Measurements from ENCODE around the gene PKNOX2.

The PKNOX2 gene

DNA sequence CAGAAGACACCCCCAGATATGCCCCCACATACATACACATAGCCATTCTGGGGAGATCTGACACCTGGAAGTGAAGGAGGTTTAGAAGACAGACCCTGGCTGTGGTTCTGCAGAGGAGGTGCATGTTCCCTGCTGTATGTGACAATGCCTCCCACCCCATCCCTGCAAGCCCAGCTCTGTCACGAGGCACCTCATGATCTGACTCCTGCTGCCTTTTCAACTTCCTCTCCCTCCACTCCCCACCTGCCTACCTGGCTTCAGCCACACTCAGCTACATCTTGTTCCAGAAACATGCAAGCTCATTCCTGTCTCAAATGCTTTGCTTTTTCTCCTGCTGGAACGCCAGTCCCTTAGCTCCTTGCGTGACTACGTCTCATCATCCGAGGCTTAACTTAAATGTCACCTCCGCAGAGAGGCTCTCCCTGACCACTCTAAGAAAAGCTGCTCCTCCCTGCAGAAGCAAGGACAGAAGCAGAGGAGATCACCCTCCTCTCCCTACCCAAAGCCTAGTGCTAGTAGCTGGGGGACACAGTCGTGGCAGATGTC, 217.0 kb downstream of the PKNOX2 start:
- no peak for DNase-seq (ENCODE audit: low read depth)

GRCh38 chr11:125382314-125382791, 217.8 kb downstream of the PKNOX2 start:
- DNase-seq (ENCODE audit: low read depth) = no peak
- no peak overlapping the region for H3K4me3 ChIP-seq (ENCODE audit: low read depth, low read length)

More for the DNA sequence above, 217.0 kb downstream of the PKNOX2 start:
- H3K4me3 ChIP-seq (ENCODE audit: low read depth, low read length) = no peak overlapping the region

GRCh38 chr11:125382822-125383221, 218.3 kb downstream of the PKNOX2 start:
- H3K4me3 ChIP-seq (ENCODE audit: low read depth, low read length) = no peak overlapping the region
- DNase-seq (ENCODE audit: low read depth) = no peak

- H3K4me3 ChIP-seq (ENCODE audit: low read depth, low read length) = no peak overlapping the region
- no peak for DNase-seq (ENCODE audit: low read depth)
Measured at GRCh38 chr11:125384825-125385224, 220.3 kb downstream of the PKNOX2 start.

DNA sequence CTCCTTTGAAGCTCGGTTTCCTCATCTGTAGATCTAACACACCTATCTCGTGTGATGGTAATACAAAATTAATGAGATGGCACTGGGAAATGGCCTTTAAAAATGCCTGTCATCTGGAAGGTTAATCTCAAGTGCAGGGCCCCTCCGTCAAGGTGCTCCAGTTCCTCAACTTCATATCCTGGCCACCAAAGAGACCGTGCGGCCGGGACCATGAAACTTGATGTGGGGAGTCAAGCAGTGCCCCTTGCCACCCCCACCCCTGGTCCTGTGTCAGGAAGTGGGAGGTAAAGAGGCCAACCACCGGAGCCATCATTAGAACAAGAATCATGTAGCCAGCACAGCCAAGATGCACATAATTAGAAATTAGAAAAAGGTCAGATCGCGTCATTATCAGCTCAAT, 223.3 kb downstream of the PKNOX2 start:
- DNase-seq (ENCODE audit: low read depth) = no peak
- no peak overlapping the region for H3K4me3 ChIP-seq (ENCODE audit: low read depth, low read length)

DNA sequence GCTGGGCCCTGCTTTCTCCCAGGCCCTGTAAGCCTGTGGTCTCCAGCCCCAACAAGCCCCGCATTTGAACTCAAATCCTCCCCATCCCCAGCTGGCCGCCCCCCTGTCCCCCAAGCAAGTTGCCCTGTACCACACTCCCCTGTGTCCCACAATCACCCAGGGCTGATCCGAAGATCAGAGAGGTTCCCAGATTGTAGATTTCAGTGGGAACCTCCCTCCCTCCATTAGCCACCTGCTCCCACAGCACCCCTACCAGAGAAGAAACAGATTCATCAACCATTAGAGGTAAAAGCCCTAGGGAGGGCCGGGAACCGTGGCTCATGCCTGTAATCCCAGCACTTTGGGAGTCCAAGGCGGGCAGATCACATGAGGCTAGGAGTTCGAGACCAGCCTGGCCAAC, 224.1 kb downstream of the PKNOX2 start:
- H3K4me3 ChIP-seq (ENCODE audit: low read depth, low read length) = no peak overlapping the region
- no peak for DNase-seq (ENCODE audit: low read depth)

DNA sequence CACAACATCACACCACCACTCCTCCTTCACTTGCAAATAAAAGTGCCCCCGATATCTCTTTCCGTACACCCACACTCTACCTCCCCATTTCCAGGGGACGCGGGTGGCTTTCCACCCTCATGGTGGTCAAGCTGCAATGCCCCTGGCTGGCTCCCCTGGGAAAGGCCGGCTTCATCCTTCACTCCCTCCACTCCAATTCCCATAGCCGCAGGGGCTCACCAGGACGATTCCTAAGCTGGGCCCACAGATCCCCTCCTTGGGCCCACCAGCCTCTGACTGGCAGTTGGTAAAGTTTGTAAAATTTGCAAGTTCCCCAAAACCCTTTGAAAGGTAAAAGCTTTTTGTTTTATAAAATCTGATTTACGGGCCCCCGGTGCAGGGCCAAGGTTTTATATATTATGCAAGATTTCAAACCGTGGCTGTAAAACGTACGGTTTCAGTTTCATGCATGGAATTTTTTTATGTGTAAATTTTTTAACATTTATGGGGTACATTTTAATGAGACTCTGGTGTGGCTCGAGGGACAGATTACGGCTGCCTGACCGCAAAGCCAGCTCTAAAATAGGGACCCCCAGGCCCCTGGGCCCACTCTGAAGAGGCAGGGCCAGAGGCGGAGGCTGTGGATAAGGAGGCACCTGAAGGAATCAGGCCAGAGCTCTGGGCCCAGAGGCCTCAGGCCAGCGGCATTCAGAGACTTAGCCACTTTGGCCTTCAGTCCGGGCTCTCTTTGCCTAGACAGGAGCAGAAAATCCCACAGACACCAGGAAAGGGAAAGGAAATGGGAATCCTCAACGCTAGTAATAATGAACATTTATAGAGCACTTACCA, 225.0 kb downstream of the PKNOX2 start:
- no peak overlapping the region for H3K4me3 ChIP-seq (ENCODE audit: low read depth, low read length)
- DNase-seq (ENCODE audit: low read depth) = no peak

DNA sequence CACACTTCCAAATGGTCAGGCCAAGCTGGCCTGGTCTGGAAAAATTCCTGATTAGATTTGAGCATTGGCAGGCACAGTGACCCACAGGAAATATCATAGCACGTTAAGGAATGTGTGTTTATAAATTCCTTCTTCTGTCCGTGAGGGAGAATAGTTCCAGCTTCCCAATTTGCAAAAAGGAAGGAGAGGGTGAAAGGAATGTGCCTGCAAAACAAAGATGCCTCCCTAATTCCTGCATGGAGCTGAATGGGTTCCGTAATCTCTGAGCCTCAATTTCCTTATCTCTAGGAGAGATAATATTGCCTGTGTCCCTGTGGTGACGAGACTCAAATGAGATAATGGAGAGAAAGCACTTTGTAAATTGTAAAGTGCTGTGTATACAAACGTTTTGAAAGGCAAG, 226.4 kb downstream of the PKNOX2 start:
- H3K4me3 ChIP-seq (ENCODE audit: low read depth, low read length) = no peak overlapping the region
- no peak for DNase-seq (ENCODE audit: low read depth)

GRCh38 chr11:125393331-125393730, 228.8 kb downstream of the PKNOX2 start:
- no peak overlapping the region for H3K4me3 ChIP-seq (ENCODE audit: low read depth, low read length)
- DNase-seq (ENCODE audit: low read depth) = no peak

DNA sequence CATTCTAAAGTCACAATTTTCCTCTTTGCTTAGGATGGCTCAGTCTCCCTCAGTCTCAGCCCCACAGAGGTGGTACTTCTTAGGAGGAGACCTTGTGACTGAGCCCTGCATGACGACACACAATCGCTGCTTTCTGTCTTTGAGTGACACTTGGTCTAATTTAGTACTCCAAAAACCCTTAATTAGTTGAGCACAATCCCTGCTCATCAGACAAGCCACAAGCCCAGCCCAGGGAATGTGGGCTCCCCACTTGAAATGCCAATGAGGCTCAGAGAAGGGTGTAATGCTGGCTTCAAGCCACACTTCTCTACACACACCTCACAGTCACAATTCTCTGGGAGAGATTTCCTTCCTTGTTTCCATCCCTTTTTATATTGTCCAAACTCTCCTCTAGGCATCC, 229.7 kb downstream of the PKNOX2 start:
- DNase-seq (ENCODE audit: low read depth) = no peak
- H3K4me3 ChIP-seq (ENCODE audit: low read depth, low read length) = no peak overlapping the region

GRCh38 chr11:125397421-125397820, 232.9 kb downstream of the PKNOX2 start:
- no peak overlapping the region for H3K4me3 ChIP-seq (ENCODE audit: low read depth, low read length)
- no peak for DNase-seq (ENCODE audit: low read depth)

DNA sequence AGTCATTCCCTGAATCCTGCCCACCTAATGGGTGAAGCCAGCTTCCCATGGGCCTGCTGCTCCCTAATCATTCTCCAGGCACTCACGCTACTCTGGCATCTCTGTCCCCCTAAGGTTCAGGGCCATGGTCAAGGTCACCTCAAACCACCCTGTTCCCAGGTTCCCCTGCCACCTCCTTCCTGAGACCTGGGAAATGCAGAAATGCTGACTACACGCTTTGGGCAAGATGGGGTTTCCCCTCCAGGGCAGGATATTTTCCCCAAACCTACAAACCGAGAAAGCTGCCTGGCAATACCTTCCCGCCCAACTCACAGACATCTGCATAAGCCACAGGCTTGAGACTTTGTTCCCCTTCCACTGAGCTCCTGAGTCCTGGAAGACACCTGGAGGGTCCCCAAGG, 233.9 kb downstream of the PKNOX2 start:
- no peak overlapping the region for H3K4me3 ChIP-seq (ENCODE audit: low read depth, low read length)
- no peak for DNase-seq (ENCODE audit: low read depth)

DNA sequence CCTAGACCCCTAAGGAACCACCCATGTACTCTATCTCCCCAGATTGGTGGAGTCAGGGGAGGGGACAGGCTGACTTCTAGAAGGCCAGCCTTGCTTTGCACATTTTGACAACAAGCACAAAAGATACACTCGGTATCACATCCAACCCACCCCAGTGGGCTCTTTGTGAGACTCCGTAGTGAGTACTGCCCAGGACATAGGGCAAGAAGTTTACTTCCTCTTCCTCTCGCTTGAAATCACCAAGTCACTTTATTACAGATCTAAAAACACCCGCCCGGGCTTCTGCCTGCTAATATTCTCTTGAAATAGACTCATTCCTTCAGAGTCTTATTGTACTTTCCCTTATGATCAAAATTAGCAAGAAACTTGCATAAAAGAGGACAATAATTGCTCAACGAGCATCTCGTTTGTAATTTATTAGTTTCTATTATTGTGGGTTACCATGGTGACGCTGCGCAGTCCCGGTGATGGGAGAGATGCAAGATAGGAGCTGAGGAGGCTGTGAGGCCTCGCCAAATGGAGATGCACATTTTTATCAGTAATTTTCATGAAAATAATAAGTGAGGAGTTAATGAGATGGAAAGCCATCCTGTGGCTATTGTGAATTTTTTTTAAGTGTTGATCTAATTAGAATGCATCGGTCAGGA, 234.6 kb downstream of the PKNOX2 start:
- H3K4me3 ChIP-seq (ENCODE audit: low read depth, low read length) = no peak overlapping the region
- no peak for DNase-seq (ENCODE audit: low read depth)

GRCh38 chr11:125399945-125400344, 235.4 kb downstream of the PKNOX2 start:
- no peak for DNase-seq (ENCODE audit: low read depth)

DNA sequence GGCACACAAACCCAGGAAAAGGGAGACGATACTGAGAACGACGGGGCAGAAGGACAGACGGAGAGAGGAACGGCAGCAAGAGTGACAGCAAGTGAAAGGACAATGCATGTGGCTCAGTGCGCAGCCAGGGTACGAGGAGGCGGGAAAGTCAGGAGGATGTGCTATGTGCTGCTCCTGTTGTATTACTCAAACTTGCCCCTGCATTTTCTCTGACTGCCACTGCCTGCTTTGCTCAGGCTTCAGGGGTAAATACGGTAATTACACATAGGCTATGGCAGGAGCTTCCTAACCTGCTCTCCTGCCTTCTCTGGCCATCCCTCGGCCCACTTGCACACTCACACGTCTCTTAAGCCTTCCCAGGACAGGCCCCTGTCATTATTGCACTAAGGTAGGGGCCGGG, 236.7 kb downstream of the PKNOX2 start:
- DNase-seq (ENCODE audit: low read depth) = no peak
- no peak overlapping the region for H3K4me3 ChIP-seq (ENCODE audit: low read depth, low read length)

More at GRCh38 chr11:125399945-125400344, 235.4 kb downstream of the PKNOX2 start:
- H3K4me3 ChIP-seq (ENCODE audit: low read depth, low read length) = no peak overlapping the region

DNA sequence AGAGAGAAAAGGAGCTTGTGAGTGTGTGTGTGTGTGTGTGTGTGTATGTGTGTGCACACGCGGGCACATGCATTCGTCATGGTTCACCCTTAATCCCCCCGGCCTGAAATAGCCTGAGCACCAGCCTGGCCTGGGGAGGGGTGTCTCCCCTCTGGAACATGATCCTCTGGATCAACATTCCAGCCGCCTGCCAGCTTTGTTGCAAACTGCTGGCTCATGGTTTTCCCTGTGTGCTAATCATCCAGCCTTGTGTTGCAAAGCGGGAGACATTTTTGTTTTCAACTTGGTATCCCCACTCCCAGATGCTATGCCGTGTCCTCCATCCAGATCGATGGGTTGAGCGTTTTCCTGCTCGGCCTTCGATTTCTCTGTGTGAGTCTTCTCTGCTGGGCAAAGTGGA, 237.2 kb downstream of the PKNOX2 start:
- no peak overlapping the region for H3K4me3 ChIP-seq (ENCODE audit: low read depth, low read length)
- peak; percentile 65 for DNase-seq (ENCODE audit: low read depth)

DNA sequence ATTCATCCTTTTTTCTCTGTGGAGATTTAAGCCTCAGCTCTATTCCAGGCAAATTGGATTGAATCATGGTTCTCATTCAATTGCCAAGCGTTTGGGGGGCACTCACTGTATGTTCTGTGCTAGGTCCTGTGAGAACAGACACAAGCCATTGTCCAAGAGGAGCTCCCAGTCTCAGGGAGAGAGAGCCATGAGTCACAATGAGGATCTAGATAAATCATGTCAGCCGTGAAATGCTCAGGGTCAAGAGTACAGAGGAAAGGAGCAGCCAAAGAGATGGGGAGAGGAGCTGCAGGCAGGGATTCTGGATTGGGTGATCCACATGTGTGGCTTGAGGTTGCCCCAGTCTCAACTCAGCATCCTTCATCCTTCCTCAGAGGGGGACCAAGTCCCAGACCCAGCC, 237.9 kb downstream of the PKNOX2 start:
- no peak overlapping the region for H3K4me3 ChIP-seq (ENCODE audit: low read depth, low read length)
- DNase-seq (ENCODE audit: low read depth) = peak; percentile 41

DNA sequence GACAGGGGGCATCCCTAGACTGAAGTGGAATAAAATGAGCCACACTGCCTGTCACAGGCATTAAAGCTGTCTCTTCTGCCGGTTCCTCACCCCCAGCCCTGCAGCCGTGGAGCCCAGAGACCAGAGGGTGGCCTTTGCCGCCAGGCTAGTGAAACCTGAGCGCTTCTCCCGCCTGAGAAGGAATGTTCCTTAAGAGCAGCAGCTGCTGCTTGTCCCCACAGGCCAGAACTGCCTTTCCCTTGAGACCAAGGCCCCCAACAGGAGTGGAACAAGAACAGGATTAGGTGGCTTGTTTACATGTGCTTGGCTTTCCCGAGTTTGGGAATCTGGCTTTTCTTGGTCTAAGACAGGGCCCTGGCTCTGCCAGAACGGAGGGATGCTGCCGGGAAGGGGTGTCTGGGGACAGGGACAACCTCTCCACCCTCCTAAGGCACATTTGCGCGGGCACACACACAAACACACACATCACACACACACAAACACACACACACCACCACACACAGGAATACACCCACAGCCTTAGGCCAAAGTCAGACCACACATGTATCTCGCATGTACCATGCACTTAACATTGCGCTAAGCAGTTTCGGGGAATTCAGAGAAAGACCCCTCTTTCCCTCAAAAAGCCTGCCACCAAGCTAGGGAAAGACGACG, 239.7 kb downstream of the PKNOX2 start:
- H3K4me3 ChIP-seq (ENCODE audit: low read depth, low read length) = no peak overlapping the region
- peak; percentile 32 for DNase-seq (ENCODE audit: low read depth)

DNA sequence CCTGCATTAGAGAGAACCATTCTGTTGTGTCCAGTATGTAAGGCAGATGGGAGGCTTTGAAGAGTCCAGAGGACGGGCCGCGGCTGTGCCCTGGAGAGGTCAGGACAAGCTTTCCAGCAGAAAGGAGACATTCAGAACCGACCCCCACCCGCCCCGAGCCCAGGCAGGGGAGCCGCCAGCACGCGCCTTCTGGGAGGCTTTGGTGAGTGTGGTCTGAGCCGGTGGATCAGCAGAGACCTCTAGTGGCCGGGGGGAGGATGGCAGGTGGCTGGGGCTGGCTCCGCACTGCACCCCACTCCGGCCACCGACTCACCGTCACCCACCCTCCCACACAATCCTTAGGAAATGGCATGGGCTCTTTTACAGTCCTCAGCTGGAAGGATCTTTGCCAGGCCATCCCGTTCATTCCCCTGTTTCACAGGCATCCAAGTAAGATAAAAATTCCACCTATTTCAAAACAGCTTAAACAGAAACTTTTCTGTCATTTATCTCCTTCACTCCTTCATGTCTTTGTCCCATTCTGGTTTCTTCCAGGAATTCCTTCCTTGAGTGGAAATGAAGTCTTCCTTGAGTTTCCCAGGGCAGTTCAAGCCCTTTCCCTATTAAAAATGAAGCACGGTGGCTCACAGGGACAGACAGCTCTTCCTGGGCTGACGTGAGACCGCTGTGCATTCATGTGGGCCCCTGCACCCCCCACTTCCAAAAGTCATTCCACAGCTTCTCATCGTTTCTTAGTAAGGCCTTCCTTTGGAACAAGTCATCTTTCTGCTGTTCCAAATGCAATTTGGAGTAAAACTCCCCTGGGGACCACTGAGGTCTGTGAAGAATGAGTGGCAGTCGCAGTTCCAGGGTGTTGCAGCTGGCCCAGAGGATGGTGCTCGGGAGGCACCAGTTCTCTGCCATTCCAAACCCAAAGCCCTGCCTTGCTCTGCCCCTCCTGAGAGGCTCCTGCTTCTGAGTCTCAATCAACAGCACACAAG, 240.6 kb downstream of the PKNOX2 start:
- H3K4me3 ChIP-seq (ENCODE audit: low read depth, low read length) = no peak overlapping the region
- no peak for DNase-seq (ENCODE audit: low read depth)
